GM23248 (cell line): ENCODE measurements around the gene BOLA2B.

ENCODE experiments used
- EZH2 ChIP-seq: fragments of 200-600 bp; sonication (generic); IDR thresholded peaks from 2 replicates; pipeline ENCODE4 v1.6.1; 2018; ENCODE audit warnings: antibody characterized with exemption, mild to moderate bottlenecking; ENCODE audit not compliant: insufficient read depth, poor library complexity, severe bottlenecking
- EZH2phosphoT487 ChIP-seq: fragments of 200-600 bp; sonication (generic); IDR thresholded peaks from 2 replicates; pipeline ENCODE4 v1.6.1; 2018; ENCODE audit warnings: antibody characterized with exemption, moderate library complexity, mild to moderate bottlenecking, low read depth; ENCODE audit not compliant: insufficient read depth

DNA sequence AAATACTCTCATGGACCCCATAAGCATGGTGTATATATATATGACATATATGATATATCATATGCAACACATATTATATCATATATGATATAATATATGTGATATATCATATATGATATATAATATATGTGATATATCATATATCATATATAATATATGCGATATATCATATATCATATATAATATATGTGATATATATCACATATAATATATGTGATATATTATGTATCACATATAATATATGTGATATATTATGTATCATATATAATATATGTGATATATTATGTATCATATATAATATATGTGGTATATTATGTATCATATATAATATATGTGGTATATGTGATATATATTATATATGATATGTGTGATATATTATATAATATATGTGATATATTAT lies 48.5 kb downstream of the BOLA2B start:
- TF ChIP-seq EZH2 (no peak), EZH2phosphoT487 (no peak)
